HG03095 (cell line): ENCODE measurements around the gene CNTNAP3.
"Not testable (repeated sequence)": the region's sequence is repeated elsewhere in the genome, so short reads cannot be mapped to it uniquely, and the experiment has no call there.

Experiments used
- ATAC-seq: cut with Tn5 transposase; IDR thresholded peaks from one replicate; pipeline ENCODE4 v1.9.1; 2021; ENCODE audit warnings: moderate library complexity; ENCODE audit not compliant: unreplicated experiment

Gene CNTNAP3

DNA sequence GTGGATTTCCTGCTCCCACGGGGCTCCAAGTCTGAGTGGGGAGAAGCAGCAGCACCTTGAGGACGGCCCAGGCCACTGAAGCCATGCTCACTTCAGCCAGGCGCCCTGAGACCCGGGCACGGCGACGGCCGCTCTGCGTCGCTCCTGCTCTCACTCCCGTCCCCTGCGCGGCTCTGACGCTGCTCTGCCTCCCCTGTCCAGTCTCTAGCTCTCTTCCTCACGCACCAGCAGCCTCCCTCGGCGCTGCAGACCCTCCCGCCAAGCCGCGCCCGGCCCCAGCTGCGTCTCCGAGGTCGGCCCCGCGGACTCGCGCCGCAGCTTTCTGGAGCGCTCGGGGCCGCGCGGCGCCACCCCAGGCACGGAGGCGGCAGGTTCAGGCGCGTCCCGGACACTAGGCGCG is at the start of gene CNTNAP3:
Gene CNTNAP3 (minus strand): TSS at position 188 of the 400 bp plus-strand sequence. CDS start 103 bp downstream, at position 85.
- ATAC-seq, result not testable (repeated sequence)

GRCh38 chr9:39279995-39280394 is 8.0 kb downstream of the CNTNAP3 start:
- not testable (repeated sequence) for ATAC-seq

DNA sequence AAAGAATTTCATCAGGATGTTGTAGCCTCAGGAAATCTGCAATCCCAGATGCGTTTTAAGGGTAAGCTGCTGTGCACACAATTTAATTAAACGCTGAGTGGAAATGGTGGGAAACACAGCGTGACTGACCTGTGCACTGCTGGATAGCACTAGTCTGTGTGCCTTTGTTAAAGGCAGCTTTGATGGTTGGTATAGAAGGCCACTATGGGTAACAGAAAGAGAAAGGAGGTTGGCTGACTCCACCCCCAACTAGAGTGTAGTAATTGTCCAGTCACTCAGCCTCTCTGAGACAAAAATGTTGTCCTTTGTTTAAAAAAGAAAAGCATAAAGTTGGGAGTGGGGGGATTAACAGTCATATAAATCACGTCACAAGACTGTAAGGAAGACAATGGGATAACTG is 45.5 kb downstream of the CNTNAP3 start:
- not testable (repeated sequence) for ATAC-seq

GRCh38 chr9:39232130-39232991 is 55.6 kb downstream of the CNTNAP3 start:
- not testable (repeated sequence) for ATAC-seq

DNA sequence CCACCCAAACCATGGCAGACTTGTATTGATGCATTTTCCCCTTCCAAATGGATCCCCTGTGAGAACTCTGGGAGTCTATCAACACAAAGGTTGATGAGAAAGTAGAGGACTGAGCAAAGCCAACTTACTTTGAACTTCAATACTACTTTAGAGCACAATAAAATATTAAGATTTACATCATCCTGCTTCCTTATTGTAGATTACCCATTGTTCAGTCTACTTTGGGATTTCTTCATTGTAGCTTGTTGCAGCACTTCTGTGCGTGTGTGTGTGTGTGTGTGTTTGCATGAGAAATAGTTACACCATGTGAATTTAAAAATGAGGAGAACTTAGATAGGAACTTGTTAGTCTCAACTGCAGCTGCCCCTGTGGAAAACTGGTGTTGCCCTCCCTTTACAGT is 72.0 kb downstream of the CNTNAP3 start:
- not testable (repeated sequence) for ATAC-seq

DNA sequence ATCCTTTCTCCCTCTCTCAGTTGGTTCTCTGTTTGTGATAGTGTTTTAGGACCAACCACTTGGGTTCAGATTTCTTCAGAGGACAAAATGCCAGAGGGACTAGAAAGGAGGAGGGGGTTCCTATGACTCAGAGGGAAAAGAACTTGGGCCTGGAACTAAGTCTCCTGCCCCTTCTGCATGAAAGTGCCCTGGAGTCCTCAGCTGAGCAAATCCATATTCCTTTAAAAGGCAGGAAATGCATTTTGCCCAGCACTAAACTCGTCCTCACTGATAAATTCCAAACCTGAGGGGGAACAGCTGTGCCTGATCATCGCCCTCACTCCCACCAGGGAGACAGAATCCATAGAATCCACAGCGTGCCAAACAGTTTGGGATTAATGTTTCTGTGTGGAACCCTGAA is 78.2 kb downstream of the CNTNAP3 start:
- not testable (repeated sequence) for ATAC-seq

DNA sequence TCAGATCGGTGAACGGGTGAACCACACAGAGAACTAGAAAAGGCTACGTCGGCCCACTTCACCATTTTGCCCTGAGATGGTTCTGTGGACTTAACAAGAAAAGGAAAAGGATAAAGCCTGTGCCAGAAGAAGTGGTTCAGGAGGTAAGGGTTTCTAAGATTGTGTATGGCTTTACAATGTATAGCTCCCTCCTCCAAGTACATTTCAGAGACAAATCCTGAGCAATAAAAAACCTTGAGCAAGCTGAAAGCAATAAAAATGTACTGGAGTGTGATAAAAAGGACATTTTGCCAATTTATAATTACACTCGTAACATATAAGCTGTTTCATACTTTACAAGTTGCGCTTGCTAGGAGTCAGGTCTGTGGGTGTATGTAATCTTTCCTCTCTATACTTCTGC is 81.3 kb downstream of the CNTNAP3 start:
- not testable (repeated sequence) for ATAC-seq

DNA sequence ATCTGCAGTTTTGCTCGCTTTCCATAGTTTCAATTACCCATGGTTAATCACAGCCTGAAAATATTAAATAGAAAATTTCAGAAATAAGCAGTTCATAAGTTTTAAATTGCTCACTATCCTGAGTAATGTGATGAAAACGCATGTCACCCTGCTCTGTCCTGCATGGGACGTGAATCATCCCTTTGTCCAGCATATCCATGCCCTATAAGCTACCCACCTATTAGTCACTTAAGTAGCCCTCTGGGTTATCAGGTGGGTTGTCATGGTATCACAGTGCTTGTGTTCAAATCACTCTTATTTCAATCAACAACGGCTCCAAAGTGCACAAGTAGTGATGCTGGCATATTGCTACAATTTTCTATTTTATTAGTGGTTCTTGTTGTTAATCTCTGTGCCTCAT is 82.1 kb downstream of the CNTNAP3 start:
- ATAC-seq, result not testable (repeated sequence)

DNA sequence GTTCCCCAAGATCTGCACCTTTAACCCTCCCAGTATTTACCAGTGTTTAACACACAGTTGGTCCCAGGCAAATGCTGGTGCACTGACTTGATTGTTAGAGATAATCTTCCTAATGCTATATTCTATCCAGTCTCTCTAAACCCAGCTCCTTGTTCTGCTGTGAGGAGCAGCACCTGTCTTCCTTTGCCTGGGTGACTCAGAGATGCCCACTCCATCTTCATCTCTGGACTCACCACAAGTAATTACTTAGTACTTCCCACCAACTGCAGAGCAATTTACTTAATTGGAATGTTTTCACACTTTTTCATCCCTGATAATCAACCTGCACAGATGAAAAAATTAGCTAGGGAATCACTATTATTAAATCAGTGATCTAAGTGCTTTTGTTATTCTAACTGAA is 87.6 kb downstream of the CNTNAP3 start:
- ATAC-seq, result not testable (repeated sequence)

- not testable (repeated sequence) for ATAC-seq
Observed at GRCh38 chr9:39198000-39198709, 89.8 kb downstream of the CNTNAP3 start.

GRCh38 chr9:39171370-39171769 is 116.6 kb downstream of the CNTNAP3 start:
- ATAC-seq, result not testable (repeated sequence)

GRCh38 chr9:39157714-39158113 is 130.3 kb downstream of the CNTNAP3 start:
- not testable (repeated sequence) for ATAC-seq

DNA sequence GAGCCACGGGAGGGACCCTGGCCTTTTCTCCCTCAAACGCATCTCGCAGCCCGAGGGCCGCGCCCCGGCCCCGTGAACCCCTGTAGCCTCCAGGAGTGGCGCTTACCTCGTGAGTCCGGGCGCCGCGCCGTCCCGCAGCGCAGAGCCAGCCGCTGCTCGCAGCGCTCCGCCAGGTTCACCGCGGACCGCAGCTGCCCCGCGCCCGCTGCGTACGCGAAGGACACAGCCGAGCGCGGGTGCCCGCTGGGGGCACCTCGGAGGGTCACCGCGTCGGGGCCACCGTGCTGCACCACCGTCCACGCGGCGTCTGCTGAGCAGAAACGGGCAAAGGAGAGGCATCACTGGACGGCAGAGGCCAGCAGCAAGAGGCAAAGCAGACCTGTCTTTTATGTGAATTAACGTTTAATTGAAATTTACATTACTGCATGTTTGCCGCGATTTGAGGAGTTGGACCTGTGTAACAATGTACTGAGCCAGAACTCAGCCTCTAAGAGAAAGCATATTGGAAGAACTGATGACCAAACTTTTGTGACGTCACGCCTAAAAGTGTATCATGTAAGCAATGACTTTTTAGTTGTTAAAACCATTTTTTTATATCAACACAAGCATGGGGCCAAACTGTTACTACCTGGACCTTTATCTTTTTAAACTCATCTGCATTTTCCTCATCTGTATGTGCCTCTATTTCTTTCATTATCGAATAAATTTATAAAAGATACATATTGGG is 155.0 kb downstream of the CNTNAP3 start:
- not testable (repeated sequence) for ATAC-seq

DNA sequence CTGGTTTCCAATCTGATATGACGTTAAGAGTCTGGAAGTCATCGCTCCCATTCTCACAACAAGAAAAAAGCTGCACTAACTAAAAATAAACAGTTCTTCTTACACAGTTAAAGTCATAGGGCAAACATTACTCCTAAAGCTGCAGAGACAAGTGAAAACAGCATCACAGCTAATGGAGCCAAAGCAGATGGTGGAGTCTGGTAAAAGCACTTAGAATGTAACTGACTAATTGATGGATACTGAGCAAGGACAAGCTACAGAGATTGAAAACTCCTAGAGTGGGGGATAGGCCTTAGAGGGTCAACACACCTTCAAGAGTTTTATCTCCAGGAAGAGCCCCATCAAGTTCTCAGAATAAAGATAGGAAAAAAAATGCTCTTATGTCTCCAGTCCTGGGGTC is 166.6 kb downstream of the CNTNAP3 start:
- ATAC-seq, result not testable (repeated sequence)

DNA sequence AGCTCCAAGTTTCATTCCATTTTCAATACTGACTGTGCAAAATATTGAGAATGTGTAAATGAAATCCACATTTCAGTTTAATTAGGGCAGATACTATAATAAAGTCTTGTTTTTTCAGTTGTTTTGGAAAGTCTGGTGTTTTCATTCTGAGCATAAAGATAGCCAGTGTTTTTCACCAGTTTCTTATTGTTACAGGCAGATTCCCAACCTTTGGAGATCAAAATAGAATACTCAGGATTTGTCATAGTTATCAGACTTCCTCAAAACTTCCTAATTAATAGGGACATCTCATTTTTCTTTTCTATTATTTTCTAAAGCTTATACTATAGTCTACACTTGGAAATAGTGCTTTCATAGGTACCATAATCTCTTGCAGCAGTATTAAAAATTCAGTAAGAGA is 176.2 kb downstream of the CNTNAP3 start:
- ATAC-seq, result not testable (repeated sequence)

GRCh38 chr9:39108145-39108544 is 179.8 kb downstream of the CNTNAP3 start:
- ATAC-seq, result no peak

GRCh38 chr9:39097208-39097607 is 190.8 kb downstream of the CNTNAP3 start:
- not testable (repeated sequence) for ATAC-seq

GRCh38 chr9:39085311-39085710 is 202.7 kb downstream of the CNTNAP3 start:
- ATAC-seq, result not testable (repeated sequence)

DNA sequence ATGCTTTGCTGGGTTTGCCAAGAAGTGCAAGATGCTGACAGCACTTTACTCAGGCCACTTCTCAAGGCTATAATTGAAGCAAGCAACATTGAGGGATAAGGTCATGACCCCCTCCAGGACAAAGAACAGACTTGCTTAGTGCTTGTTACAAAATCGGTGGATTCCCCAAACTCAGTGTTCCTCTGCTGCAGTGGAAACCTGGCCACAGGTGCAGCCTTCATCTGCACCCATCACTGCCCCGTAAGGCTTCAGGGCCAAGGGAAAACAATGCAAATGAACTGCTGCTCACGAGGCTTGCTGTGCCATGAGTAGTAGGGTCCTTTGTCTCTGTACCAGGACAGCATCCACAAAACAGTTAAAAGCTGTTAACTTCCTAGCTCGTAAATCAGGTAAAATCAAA is 205.4 kb downstream of the CNTNAP3 start:
- not testable (repeated sequence) for ATAC-seq

DNA sequence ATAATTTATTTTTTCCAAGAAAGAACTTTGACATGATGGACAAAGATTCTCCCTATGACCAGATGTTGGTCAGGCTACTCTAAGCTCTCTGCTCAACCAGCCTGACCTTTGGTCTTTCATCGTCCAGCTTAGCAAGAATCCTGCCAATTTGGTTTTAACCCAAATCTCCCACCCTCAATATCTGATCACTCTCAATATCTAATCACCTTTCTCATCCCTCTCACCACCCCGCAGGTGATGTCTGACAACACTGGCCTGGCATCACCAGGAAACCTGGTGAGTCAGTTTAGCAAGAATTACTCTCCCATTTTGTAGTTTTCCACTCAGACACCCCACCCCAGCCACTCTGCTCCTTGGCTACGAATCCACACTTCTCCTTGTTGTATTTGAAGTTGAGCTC is 207.9 kb downstream of the CNTNAP3 start:
- ATAC-seq, result not testable (repeated sequence)

DNA sequence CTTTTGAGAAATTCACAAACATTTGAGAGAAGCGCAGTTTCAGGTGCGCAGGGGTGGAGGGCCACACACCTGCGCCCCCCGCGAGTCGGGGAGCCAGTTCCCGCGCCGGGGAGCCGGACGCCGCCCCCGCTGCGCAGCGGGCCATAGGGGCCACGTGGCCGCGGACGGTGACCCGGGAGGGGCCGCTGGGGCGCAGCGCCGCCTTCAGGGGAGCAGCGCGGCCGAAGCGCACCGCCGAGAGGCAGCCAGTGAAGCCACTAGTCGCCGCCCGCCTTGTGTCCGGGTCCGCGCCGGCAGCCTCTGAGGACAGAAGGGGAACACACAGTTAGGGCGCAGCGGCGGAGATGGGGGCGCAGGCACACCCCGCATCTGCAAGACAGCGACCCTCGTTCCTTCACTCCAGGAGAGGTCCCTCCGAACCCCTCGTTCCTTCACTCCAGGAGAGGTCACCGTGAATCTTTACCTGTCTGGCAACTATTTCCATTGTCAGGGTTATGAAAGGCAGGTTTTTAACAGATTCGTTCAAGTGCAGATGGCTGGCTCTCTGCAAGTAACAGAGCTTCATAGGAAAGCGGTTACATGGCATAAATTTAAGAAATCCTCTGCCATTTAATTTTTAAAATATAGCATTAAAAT is 209.2 kb downstream of the CNTNAP3 start:
- not testable (repeated sequence) for ATAC-seq
